GM21529 (cell line): ENCODE measurements around the gene PPP6R3.

ENCODE experiments used
- ATAC-seq: cut with Tn5 transposase; IDR thresholded peaks from one replicate; pipeline ENCODE4 v1.9.1; 2021; ENCODE audit not compliant: unreplicated experiment

The PPP6R3 gene

GRCh38 chr11:68549789-68550484 lies 89.4 kb downstream of the PPP6R3 start:
- ATAC-seq = no peak

- no peak for ATAC-seq
Observed at GRCh38 chr11:68550485-68550817, 89.9 kb downstream of the PPP6R3 start.

GRCh38 chr11:68551223-68551622 lies 90.7 kb downstream of the PPP6R3 start:
- no peak for ATAC-seq

DNA sequence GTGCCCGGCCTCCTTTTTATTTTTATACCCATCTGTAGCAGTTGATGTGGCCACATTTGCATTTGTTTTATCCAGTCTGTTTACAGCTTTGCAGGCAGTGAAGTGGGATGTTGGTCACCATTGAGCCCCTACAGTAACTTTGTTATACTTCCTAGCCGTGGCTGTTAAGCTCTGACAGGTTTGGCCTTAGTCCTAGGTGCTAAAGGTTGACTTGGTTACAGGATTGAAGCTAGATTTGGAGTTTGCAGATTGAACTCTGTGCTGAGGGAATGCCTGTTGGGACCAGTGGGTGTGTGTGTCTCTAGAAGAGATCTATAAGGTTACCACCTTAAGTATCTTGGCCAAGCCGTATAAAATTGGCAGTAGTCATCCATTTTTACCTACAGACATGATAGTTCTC lies 91.2 kb downstream of the PPP6R3 start:
- ATAC-seq = no peak

DNA sequence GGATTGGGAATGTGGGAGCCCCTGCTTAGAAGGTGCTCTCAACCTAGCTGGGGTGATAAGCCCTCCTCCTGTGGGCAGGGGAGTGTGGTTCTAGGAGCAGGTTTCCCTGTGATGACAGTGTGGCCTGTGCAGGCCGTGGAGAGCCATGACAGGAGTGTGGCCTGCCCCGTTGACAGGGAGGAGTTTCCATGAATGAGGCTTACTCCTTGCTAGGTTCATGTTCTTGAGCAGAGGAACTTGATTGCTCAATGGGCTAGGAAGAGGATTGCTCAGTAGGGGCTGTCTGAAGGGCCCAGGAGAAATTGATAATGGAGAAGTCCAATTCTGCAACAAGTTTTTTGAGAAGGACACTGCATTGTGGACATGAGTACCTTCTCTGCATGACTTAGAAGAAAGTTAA lies 92.0 kb downstream of the PPP6R3 start:
- ATAC-seq = no peak

DNA sequence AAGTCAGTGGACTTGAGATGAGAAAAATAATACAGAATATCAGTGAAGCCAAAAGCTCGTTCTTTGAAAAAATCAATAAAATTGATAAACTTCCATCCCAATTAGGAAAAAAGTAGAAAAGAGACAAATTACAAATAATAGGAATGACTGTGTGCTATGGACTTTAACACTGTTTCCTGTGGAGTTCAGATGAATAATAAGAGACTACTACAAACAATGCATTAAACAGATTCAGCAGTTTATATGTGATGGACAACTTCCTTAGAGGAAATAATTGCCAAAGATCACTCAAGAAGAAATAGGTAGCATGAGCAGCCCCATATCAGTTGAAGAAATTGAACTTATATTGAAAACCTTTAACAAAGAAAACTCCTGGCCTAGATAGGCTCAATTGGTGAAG lies 99.7 kb downstream of the PPP6R3 start:
- ATAC-seq = no peak

GRCh38 chr11:68563454-68563853 lies 102.9 kb downstream of the PPP6R3 start:
- no peak for ATAC-seq

DNA sequence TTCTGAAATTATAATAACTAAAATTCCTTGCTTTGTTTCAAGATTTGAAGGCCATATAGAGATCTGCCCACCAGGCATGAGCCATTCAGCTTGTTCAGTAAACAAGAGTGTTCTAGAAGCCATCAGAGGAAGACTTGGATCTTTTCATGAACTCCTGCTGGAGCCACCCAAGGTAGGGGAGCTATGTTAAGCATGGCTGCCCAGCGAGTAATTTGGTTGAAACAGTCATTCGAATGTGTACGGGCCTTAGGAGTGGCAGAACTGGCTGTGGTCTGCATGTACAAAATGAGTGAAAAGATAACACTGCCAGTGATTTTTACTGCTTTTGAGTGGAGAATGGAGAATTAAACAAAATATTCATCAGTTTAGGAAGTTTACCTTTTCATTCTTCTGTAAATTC lies 103.7 kb downstream of the PPP6R3 start:
- ATAC-seq = no peak

DNA sequence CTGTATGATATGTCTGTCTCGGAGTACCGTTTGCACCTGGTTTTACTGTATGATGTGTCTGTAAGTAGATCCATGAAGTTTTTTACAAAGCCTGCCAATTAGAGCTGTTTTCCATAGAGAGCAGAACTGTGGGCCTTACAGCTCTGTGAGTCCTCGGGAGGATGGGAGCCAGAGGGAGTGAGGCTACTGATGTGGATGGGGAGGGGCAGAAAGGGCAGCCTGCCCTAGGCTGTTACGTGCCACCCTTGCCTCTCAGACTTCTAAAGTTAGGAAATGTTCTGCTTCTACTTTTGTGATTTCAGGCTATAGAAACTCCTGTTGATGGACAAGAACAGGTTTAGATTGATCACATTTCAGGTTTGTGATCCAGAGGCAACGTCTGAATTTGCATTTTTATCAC lies 105.2 kb downstream of the PPP6R3 start:
- ATAC-seq = no peak

GRCh38 chr11:68567553-68567952 lies 107.0 kb downstream of the PPP6R3 start:
- no peak for ATAC-seq

GRCh38 chr11:68569357-68569756 lies 108.8 kb downstream of the PPP6R3 start:
- ATAC-seq = no peak

GRCh38 chr11:68570691-68571090 lies 110.1 kb downstream of the PPP6R3 start:
- ATAC-seq = no peak

GRCh38 chr11:68574308-68574707 lies 113.8 kb downstream of the PPP6R3 start:
- ATAC-seq = no peak

GRCh38 chr11:68575025-68575665 lies 114.6 kb downstream of the PPP6R3 start:
- ATAC-seq = no peak

DNA sequence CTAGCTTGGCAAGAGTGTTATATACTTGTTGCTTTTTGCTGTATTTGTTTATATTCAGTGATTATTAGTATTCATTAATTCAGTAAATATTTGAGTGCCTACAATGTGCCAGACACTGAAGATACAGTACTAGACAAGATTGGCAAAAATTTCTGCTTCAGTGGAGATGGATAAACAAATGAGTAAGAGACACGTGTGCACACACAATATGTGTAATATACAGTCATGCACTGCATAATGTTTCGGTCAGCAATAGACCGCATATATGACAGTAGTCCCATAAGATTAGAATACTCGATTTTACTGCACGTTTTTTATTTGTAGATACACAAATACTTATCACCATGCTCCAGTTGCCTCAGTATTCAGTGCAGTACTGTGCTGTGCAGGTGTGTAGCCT lies 118.9 kb downstream of the PPP6R3 start:
- no peak for ATAC-seq

- ATAC-seq = no peak
Observed at GRCh38 chr11:68581439-68581838, 120.9 kb downstream of the PPP6R3 start.

DNA sequence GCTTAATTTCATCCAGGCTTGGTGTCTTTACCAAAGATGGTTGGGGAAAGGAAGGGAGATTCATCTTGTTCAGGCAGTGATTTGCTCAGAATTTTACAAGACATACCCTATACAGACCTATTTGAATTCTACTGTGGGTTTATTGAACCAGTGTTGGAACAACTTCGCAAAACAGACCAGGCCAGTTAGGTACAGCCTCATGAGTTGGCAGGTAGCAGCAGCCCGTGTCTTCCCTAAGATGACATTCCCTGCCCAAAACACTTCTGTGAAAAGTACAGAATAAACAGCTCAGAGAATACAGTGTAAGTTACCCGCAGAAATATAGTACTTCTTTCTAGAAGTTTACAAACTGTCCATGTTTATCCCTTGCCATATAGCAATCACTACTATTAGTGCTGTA lies 121.3 kb downstream of the PPP6R3 start:
- ATAC-seq = no peak

GRCh38 chr11:68582416-68583040 lies 122.0 kb downstream of the PPP6R3 start:
- no peak for ATAC-seq

- ATAC-seq = no peak
Observed at GRCh38 chr11:68583041-68583446, 122.5 kb downstream of the PPP6R3 start.

DNA sequence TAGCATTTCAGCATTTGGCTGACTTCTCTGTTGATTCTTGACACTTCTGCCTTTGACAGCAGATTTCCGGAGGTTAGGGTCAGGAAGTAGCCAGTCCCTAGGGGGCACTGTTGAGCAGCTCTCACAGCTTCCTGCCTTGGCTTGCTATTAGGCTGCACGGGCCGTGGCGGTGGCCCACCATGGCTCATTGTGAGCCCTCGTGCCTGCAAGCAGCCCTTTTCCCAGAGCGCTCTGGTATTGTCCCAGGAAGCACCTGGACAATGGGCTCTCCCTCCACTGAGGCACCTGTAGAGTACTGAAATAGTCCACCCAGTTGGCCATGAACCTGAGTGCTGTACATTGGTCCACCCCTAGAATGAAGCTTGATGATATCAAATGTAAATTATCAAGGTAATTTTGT lies 123.5 kb downstream of the PPP6R3 start:
- ATAC-seq = no peak

GRCh38 chr11:68584991-68585524 lies 124.5 kb downstream of the PPP6R3 start:
- ATAC-seq = no peak

DNA sequence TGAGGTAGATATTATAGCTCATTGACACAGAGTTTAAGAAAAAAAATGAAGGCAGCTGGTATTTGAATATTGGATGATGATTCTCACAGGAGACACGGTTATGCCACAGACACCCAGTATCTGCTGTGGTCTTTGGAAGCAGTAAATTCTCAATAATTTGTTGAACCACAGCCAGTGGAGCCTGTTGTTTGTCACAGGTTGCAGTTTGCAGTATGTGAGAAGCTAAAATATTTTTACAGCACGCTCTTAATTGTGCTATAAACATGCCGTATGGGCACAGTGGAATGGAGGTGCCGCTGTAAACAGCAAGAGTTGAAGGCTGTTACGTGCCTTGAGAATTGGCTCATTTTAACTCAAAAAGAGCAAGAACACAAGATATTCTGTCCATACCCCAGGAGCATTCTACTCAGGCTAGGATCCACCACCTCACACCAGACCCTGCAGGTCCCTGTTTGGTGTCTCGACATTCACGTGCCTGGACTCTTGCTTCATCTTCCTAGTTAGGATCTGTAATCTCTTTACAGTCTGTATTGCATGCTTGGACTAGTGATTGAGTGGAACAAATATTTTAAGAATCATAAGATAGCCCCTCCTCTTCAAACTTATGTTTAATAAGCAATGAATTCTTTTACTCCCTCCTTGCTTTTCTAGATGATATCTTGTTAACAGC lies 129.1 kb downstream of the PPP6R3 start:
- no peak for ATAC-seq
